Activated B cell treated with CpG ODN at 0.5 μM for 24 hours (primary cell): ENCODE results near the gene AHSA1. TPM values are rescaled to one million over a fixed set of nuclear protein-coding genes. Genes with fewer than 3 reads are reported as not detected.

Experiments
- ATAC-seq: fragments of 200-7000 bp; cut with Tn5 transposase; one replicate; pipeline ENCODE4 v1.10.0; 2021; ENCODE audit warnings: low read depth, mild to moderate bottlenecking, moderate library complexity
- CTCF ChIA-PET: fragments of 350-600 bp; sonication (Branson Sonifier 250); formaldehyde crosslinking; loops from one replicate; lab custom pipeline; 2021; ENCODE audit warnings: antibody characterized with exemption; lab: Charles Lee
- POLR2A ChIA-PET: fragments of 350-600 bp; sonication (Branson Sonifier 250); formaldehyde crosslinking; loops from one replicate; lab custom pipeline; 2021; ENCODE audit warnings: antibody characterized with exemption; lab: Charles Lee
- DNase-seq: peaks from one replicate; pipeline ENCODE4 v3.0.0; 2022
- H3K27ac Mint-ChIP-seq: one replicate; pipeline ENCODE4 v1.8.0; 2020; ENCODE audit warnings: mixed read lengths
- H3K27me3 Mint-ChIP-seq: one replicate; pipeline ENCODE4 v1.8.0; 2021; ENCODE audit warnings: mixed read lengths
- H3K36me3 Mint-ChIP-seq: one replicate; pipeline ENCODE4 v1.8.0; 2021; ENCODE audit warnings: low read depth, mixed read lengths
- H3K4me1 Mint-ChIP-seq: one replicate; pipeline ENCODE4 v1.8.0; 2021; ENCODE audit warnings: mixed read lengths
- H3K4me3 Mint-ChIP-seq: one replicate; pipeline ENCODE4 v1.8.0; 2020; ENCODE audit warnings: mild to moderate bottlenecking, mixed read lengths
- H3K9me3 Mint-ChIP-seq: one replicate; pipeline ENCODE4 v1.8.0; 2020; ENCODE audit warnings: mixed read lengths
- intact Hi-C: fragments of 100-400 bp; cut with micrococcal nuclease; formaldehyde crosslinking; loops from one replicate; pipeline ENCODE4 v1.15.1; 2024
- total RNA-seq: library from RNA; stranded (reverse); gene quantifications from 2 replicates; pipeline ENCODE4 v1.2.3, GENCODE V29; 2022
- TF ChIP-seq, protein P1 (sequence below): fragments of 200-600 bp; IDR thresholded peaks from one replicate; pipeline ENCODE4 v1.8.0; 2022; ENCODE audit warnings: antibody characterized with exemption, mild to moderate bottlenecking

The AHSA1 gene
- total RNA-seq, 1 donor from 2014 or later: 169 TPM

DNA sequence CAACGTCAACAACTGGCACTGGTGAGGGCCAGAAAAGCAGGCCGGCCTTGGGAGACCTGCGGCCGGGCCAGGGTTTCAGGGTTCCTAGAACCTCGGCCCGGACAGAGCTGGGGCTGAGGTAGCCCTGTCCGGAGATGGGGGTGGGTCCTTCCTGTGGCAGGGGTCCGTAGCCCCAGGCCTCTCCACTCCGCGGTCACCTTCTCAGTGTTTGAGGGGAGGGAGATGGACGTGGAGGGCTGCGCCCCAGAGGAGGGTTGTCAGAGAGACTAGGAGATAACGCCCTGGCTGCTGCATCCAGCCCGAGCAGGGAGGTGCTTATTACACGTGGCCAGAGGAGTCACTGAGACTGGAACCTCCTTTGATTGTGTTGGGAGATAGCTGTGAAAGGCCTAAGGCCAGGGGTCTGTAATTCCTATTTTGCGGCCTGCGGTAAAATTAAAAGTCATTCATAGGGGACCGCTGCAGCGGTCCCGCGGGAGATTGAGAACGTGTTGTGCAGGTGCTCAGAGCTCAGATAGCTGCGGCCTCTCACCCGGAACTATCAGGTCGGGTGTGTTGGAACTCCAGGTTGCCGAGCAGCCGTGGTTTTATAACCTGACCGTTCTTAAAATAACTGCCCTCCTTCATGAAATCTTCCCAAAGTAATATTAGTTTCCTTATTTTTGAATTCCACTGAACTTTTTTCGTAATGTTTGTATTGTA, 507 bp downstream of the AHSA1 start:
- Mint-ChIP-seq H3K9me3 (no peaks in the 10 kb centered on the region), H3K27ac (peak overlapping the region; percentile 100), H3K4me1 (peaks cover 30% of the 10 kb centered on the region), H3K4me3 (peak overlapping the region; percentile 100), H3K27me3 (no peaks in the 10 kb centered on the region), H3K36me3 (peaks cover 63% of the 10 kb centered on the region)
- CTCF ChIA-PET: interaction anchor here (0.8 to 2.3 kb wide), 2 partner anchors 95 to 142 kb away, joined by 4 to 7 read pairs; no protein-coding TSS in a partner anchor
- TF ChIP-seq, protein P1, sequence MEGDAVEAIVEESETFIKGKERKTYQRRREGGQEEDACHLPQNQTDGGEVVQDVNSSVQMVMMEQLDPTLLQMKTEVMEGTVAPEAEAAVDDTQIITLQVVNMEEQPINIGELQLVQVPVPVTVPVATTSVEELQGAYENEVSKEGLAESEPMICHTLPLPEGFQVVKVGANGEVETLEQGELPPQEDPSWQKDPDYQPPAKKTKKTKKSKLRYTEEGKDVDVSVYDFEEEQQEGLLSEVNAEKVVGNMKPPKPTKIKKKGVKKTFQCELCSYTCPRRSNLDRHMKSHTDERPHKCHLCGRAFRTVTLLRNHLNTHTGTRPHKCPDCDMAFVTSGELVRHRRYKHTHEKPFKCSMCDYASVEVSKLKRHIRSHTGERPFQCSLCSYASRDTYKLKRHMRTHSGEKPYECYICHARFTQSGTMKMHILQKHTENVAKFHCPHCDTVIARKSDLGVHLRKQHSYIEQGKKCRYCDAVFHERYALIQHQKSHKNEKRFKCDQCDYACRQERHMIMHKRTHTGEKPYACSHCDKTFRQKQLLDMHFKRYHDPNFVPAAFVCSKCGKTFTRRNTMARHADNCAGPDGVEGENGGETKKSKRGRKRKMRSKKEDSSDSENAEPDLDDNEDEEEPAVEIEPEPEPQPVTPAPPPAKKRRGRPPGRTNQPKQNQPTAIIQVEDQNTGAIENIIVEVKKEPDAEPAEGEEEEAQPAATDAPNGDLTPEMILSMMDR: no peak
- peak; percentile 3 for ATAC-seq
- intact Hi-C loops: loop anchor here (1.0 to 10.0 kb wide), 7 partner anchors 39 to 1304 kb away; partner anchors contain the start of genes CIPC, GPATCH2L and ISM2
- POLR2A ChIA-PET: interaction anchor here (0.6 to 3.5 kb wide), 4 partner anchors 10 to 157 kb away, joined by 4 to 32 read pairs (median 11); partner anchors contain the start of genes GSTZ1, POMT2, SAMD15 and TMED8
- DNase-seq: peak; percentile 39

DNA sequence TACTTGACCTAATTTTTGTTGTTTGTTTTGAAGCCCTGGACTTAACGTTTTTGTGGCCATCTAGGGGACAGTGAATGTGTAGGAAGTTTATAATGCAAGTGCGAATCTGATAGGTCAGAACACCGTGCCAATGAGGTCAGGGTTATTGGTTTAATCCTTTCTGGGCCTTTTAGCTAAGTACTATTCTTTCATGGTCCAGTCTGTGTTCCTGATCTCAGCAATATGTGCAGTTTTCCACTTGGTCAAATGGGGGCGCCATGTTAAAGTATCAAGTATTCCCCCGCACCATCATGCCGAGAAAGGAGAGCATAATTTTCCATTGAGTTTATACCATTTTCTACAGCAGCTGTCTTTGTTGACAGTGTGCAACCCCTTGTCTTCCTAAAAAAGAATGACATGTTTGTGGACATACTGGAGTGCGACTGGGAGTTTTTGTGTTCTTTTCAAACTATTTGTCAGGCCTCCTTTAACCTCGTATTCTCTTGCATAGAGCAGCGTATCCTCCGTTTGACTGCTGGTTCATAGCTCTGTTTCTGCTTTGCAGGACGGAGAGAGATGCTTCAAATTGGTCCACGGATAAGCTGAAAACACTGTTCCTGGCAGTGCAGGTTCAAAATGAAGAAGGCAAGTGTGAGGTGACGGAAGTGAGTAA, 1.3 kb downstream of the AHSA1 start:
- H3K4me1 Mint-ChIP-seq: peaks cover 30% of the 10 kb centered on the region
- TF ChIP-seq, protein P1: no peak

DNA sequence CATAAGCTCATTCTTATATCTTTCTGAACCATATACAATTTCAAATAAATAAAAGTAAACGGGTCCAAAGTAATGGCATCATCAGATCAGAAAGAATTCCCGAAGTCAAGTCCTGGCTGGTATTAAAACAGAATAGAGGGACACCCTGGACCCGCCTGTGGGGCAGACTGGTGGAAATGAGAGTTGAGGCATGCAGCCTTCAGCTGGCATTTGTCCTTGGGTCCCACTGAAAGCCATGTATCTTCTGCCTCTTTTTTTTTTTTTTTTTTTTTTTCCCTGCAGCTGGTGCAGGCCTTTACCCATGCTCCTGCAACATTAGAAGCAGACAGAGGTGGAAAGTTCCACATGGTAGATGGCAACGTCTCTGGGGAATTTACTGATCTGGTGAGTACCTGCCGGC, 9.9 kb downstream of the AHSA1 start:
- Mint-ChIP-seq H3K27ac (no peak overlapping the region), H3K36me3 (peaks cover 65% of the 10 kb centered on the region), H3K9me3 (no peaks in the 10 kb centered on the region), H3K4me1 (no peaks in the 10 kb centered on the region), H3K4me3 (no peak overlapping the region), H3K27me3 (no peaks in the 10 kb centered on the region)
- ChIA-PET POLR2A (interaction anchor here (0.6 to 1.5 kb wide), 3 partner anchors 9 to 255 kb away, joined by 3 to 7 read pairs (median 3); no protein-coding TSS in a partner anchor), CTCF (no interaction called here)
- intact Hi-C loops: no loop called here
- ATAC-seq (no peak), DNase-seq (no peak)
- TF ChIP-seq, protein P1: no peak

More for the DNA sequence above, 1.3 kb downstream of the AHSA1 start:
- no peak for DNase-seq
- Mint-ChIP-seq H3K36me3 (peaks cover 70% of the 10 kb centered on the region), H3K9me3 (no peaks in the 10 kb centered on the region), H3K4me3 (peak overlapping the region; percentile 100), H3K27ac (peak overlapping the region; percentile 100), H3K27me3 (no peaks in the 10 kb centered on the region)
- intact Hi-C loops: loop anchor here (5.0 to 10.0 kb wide), 2 partner anchors 38 to 1304 kb away; partner anchors contain the start of genes GPATCH2L and ISM2
- ATAC-seq: no peak
- POLR2A ChIA-PET: interaction anchor here (1.6 to 3.5 kb wide), 3 partner anchors 9 to 138 kb away, joined by 7 to 32 read pairs (median 15); partner anchors contain the start of genes GSTZ1, POMT2, SAMD15 and TMED8
- CTCF ChIA-PET: interaction anchor here (0.8 to 2.3 kb wide), 3 partner anchors 92 to 143 kb away, joined by 4 to 7 read pairs (median 5); no protein-coding TSS in a partner anchor

DNA sequence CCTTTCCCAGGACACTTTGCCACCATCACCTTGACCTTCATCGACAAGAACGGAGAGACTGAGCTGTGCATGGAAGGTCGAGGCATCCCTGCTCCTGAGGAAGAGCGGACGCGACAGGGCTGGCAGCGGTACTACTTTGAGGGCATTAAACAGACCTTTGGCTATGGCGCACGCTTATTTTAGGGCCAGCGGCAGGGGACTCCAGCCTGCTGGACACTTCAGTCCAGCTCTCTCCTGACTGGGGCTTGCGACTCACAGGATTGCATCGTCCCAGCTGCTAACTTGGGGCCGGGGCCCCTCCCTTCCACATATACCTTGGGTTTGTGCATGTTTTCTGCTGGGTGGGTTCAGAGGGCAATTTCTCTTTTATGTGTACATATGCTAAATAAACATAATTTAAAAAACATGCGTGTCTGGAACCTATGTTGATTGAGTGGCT, 11.2 kb downstream of the AHSA1 start:
- H3K27me3 Mint-ChIP-seq: no peaks in the 10 kb centered on the region
- ATAC-seq (no peak), DNase-seq (no peak)
- CTCF ChIA-PET: no interaction called here
- H3K36me3 Mint-ChIP-seq: peaks cover 52% of the 10 kb centered on the region
- H3K9me3 Mint-ChIP-seq: no peaks in the 10 kb centered on the region
- H3K4me3 Mint-ChIP-seq: no peak overlapping the region
- no peaks in the 10 kb centered on the region for H3K4me1 Mint-ChIP-seq
- no peak overlapping the region for H3K27ac Mint-ChIP-seq
- intact Hi-C loops: no loop called here
- POLR2A ChIA-PET: interaction anchor here (0.6 kb wide), 1 partner anchor 73 kb away, joined by 4 read pairs; no protein-coding TSS in a partner anchor
- TF ChIP-seq, protein P1: no peak
